Occipital lobe (tissue), 2 donors: ENCODE results near the gene TMEM59. TPM values are rescaled to one million over a fixed set of nuclear protein-coding genes. Genes with fewer than 3 reads are reported as not detected.
"Not testable (repeated sequence)": the region's sequence is repeated elsewhere in the genome, so short reads cannot be mapped to it uniquely, and the experiment has no call there.

Experiments
- DNase-seq: peaks from one replicate; lab custom pipeline; 2025; lab: John Stamatoyannopoulos, UW
- total RNA-seq: library from RNA; depleted of rRNA; stranded (reverse); fragments of >200 nt; gene quantifications from one replicate; pipeline ENCODE4 v1.2.3, GENCODE V29; 2014

Gene TMEM59
- total RNA-seq, 1 donor from 2014 or later, result 122 TPM

GRCh38 chr1:54053745-54054437 is 887 bp upstream of the TMEM59 start:
- no peak for DNase-seq

DNA sequence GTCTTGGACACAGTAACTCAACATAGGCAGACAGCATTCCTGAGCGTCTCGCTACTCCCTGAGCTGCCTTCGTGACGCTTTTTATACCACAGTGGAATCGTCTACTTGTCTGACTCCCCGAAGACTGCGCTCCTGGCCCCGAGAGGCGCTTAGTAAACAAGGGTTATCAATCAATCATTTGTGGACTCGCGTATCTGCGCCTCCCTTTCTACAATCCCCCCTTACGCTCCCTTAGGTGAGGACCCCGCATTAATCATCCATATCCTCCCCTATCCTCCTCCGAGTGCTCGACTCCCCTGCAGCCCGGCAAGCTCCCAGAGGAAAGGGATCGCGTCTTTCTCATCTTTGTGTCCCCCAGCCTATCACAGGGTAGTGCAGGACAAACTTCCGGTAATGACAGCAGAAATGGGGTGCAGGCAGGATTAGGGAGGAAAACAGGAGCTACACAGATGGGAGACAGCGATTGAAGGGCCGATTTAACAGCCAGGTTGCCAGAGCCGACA is 522 bp downstream of the TMEM59 start:
- DNase-seq, result peak; percentile 58

GRCh38 chr1:54051933-54052430 is 1.0 kb downstream of the TMEM59 start:
- no peak for DNase-seq

DNA sequence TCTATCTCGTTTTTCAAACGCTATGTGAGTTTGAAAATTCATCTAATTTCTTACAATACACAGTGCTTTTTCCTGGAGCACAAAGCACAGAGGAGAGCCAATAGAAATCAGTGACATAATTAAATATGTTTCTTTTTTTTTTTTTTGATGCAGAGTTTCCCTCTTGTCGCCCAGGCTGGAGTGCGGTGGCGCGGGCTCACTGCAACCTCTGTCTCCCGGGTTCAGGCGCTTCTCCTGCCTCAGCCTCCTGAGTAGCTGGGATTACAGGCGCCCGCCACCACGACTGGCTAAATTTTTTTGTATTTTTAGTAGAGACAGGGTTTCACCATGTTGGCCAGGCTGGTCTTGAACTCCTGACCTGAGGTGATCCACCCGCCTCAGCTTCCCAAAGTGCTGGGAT is 2.6 kb downstream of the TMEM59 start:
- not testable (repeated sequence) for DNase-seq

DNA sequence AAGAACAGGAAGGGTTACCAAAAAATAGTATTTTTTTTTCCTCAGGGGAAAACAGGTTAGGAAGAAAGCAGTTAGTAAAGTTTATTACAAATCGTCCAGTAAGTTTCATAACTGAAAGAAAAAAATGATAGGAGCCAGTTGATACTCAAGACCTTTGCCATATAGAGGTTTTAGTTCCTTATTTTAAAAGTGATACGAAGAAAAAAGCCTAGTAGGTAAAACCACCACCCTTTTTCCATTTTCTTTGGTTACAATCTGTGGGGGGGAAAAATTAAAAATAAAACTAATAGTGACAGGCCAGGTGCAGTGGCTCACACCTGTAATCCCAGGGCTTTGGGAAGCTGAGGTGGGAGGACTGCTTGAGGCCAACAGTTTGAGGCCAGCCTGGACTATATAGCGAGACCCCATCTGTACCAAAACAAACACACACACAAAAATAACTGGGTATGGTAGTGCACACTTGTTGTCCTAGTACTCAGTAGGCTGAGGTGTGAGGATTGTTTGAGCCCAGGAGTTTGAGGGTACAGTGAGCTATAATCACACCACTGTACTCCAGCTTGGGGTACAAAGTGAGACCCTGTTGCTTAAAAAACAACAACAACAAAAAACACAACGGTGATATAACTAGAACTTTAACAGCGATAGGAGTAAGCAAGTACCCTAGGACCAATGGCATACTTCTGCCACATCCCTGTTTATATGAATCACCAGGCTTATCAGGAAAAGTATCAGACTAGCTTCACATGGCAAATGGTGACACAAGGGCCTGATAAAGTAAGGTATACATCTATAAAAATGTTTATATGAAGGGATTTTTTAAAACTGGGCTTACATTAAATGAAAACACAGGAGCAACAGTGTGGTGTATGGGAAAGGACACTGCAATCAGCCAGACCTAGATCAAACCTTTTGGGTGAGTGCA is 5.4 kb downstream of the TMEM59 start:
- DNase-seq, result no peak

GRCh38 chr1:54046671-54047383 is 6.2 kb downstream of the TMEM59 start:
- DNase-seq, result no peak

GRCh38 chr1:54045496-54045895 is 7.5 kb downstream of the TMEM59 start:
- DNase-seq, result no peak

- no peak for DNase-seq
Measured at GRCh38 chr1:54041806-54042205, 11.2 kb downstream of the TMEM59 start.

DNA sequence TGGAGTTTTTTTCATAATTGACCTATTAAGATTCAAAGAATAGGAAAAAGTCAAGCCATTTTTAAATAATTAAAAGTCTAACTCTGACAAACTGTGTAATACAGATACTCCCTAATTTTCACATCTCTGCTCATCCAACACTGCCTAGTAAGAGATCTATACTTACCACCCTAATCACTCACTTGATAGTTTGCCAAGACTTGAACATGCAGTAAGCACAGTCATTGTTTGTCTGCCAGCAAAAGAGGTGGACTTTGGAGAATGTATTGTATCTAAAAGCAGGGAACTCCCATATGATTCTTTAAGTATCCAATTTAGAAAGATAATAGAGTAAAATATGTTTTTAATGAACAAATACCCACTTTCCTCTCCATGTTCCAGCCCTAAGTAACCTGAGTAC is 15.5 kb downstream of the TMEM59 start:
- no peak for DNase-seq

DNA sequence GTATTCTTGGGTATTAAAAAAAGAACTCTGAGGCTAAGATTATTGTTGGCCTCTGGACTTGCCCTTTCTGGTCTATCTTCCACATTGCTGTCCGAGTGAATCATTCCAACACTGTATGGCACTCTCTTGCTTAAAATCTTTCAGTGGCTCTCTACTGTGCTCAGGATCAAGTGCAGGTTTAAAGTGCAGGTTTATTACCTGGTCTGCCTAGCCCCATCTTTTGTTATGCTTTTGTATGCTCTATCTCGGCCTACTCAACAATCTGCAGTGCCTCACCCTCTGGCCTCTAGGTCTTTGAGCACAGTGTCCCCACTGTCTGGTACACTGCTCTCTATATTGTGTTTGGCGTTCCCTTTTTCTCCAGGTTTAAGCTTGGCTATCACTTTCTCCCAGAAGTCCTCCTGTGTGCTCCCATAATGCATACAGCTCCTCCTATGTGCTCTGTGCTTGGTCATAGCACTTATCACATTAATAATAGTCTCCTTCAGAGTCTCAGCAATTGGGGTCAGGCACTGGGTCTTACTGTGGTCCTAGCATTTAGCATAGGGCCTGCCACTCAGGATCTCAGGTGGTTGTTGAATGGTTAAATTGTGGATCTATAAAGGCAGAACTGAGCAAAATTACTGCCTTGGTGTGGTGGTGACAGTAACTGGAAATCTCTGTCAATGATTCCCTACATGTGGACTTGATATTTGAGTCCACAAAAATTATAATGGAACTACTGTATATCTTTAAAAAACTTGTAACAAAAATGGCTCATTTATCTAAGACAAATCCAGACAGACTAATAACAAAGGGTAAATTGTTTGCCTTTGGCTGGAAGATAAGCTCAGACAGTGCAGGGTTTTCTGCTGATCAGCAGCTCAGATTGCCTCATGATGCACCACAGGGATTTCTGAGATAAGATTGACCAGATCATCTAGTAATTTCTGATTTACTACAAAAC is 24.4 kb downstream of the TMEM59 start:
- DNase-seq, result no peak

GRCh38 chr1:54027848-54028247 is 25.2 kb downstream of the TMEM59 start:
- DNase-seq, result no peak

- not testable (repeated sequence) for DNase-seq
Measured at GRCh38 chr1:54024811-54025210, 28.2 kb downstream of the TMEM59 start.

- no peak for DNase-seq
Measured at GRCh38 chr1:54024358-54024757, 28.6 kb downstream of the TMEM59 start.

DNA sequence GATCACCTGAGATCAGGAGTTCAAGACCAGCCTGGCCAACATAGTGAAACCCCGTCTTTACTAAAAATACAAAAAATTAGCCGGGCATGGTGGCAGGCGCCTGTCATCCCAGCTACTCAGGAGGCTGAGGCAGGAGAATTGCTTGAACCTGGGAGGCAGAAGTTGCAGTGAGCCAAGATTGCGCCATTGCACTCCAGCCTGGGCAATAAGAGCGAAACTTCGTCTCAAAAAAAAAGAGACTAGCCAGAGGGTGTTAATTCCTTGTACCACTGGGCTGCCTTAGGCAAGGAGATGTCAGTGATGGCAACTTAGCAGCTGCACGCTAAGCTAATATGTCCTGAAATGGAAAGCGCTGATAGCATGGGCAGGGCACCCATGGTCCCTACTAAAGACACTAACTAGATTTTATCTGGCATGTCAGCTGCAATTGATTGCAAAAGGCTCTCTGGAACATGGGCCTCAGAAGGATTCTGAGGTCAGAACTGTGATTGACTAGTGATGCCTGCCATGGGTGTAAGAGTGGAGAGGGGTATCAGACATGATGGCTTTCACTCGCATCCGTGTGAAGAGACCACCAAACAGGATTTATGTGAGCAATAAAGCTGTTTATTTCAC is 33.3 kb downstream of the TMEM59 start:
- DNase-seq, result not testable (repeated sequence)

- no peak for DNase-seq
Measured at GRCh38 chr1:54018635-54019034, 34.4 kb downstream of the TMEM59 start.

GRCh38 chr1:54017979-54018378 is 35.0 kb downstream of the TMEM59 start, which contains the start of gene LDLRAD1:
LDLRAD1 (minus strand) TSS chr1:54018186; CDS start chr1:54018112, 74 bp downstream.
- DNase-seq, result no peak

GRCh38 chr1:54016343-54017282 is 36.4 kb downstream of the TMEM59 start:
- no peak for DNase-seq

GRCh38 chr1:54014009-54014629 is 38.9 kb downstream of the TMEM59 start:
- DNase-seq, result no peak
